Hepatocyte (in vitro differentiated cells): ENCODE measurements around the gene PACS1. TPM values are rescaled to one million over a fixed set of nuclear protein-coding genes. Genes with fewer than 3 reads are reported as not detected.

Experiments
- DNase-seq: peaks from one replicate; pipeline ENCODE4 v3.0.0-alpha.2; 2016; ENCODE audit warnings: low spot score
- H2AFZ ChIP-seq: fragments of 200-600 bp; sonication (generic); 2 replicates; pipeline ENCODE4 v1.6.0; 2016; ENCODE audit warnings: antibody characterized with exemption, mild to moderate bottlenecking
- H3K27ac ChIP-seq: fragments of 200-600 bp; sonication (generic); 2 replicates; pipeline ENCODE4 v1.5.1; 2016; ENCODE audit warnings: mild to moderate bottlenecking
- H3K27me3 ChIP-seq: fragments of 200-600 bp; sonication (generic); 2 replicates; pipeline ENCODE4 v1.6.1; 2016
- H3K36me3 ChIP-seq: fragments of 200-600 bp; sonication (generic); replicated peaks from 2 replicates; pipeline ENCODE4 v1.5.1; 2016; ENCODE audit warnings: low read depth; ENCODE audit not compliant: insufficient read depth
- H3K4me1 ChIP-seq: fragments of 200-600 bp; sonication (generic); 2 replicates; pipeline ENCODE4 v1.5.1; 2016; ENCODE audit warnings: mild to moderate bottlenecking, moderate library complexity; ENCODE audit not compliant: insufficient read depth
- H3K4me2 ChIP-seq: fragments of 200-600 bp; sonication (generic); 2 replicates; pipeline ENCODE4 v1.6.0; 2016
- H3K4me3 ChIP-seq: fragments of 200-600 bp; sonication (generic); 2 replicates; pipeline ENCODE4 v1.5.1; 2016; ENCODE audit warnings: mild to moderate bottlenecking
- H3K79me2 ChIP-seq: fragments of 200-600 bp; sonication (generic); 2 replicates; pipeline ENCODE4 v1.6.0; 2017; ENCODE audit warnings: mild to moderate bottlenecking
- H3K9me2 ChIP-seq: fragments of 200-600 bp; sonication (generic); replicated peaks from 2 replicates; pipeline ENCODE4 v1.6.0; 2017; ENCODE audit warnings: mild to moderate bottlenecking; ENCODE audit not compliant: insufficient read depth
- H3K9me3 ChIP-seq: fragments of 200-600 bp; sonication (generic); 2 replicates; pipeline ENCODE4 v1.5.1; 2016; ENCODE audit warnings: low read depth, mild to moderate bottlenecking
- H4K20me1 ChIP-seq: fragments of 200-600 bp; sonication (generic); 2 replicates; pipeline ENCODE4 v1.6.0; 2016; ENCODE audit warnings: mild to moderate bottlenecking; ENCODE audit not compliant: insufficient read depth, poor library complexity, severe bottlenecking
- EZH2 ChIP-seq: fragments of 200-600 bp; sonication (generic); IDR thresholded peaks from 2 replicates; pipeline ENCODE4 v1.6.1; 2016; ENCODE audit warnings: antibody characterized with exemption, mild to moderate bottlenecking, borderline replicate concordance
- EZH2phosphoT487 ChIP-seq: fragments of 200-600 bp; sonication (generic); IDR thresholded peaks from one replicate; pipeline ENCODE4 v1.6.1; 2018; ENCODE audit warnings: antibody characterized with exemption, mild to moderate bottlenecking, low read depth, moderate library complexity; ENCODE audit not compliant: unreplicated experiment, severe bottlenecking
- WGBS: methylation state at CpG from one replicate; pipeline ENCODE4 v1.1.6; 2016; ENCODE audit warnings: low lambda C conversion rate; ENCODE audit errors: missing lambda C conversion rate; 5-methylcytosine and 5-hydroxymethylcytosine counted together
- polyA plus RNA-seq: library from polyadenylated mRNA; unstranded; fragments of >200 nt; fragmentation: Nextera tagmentation; extraction: Ambion mirVana; gene quantifications from 2 replicates; pipeline ENCODE4 v1.2.1, GENCODE V29; 2016
- total RNA-seq: library from RNA; depleted of rRNA; stranded (reverse); fragments of >200 nt; gene quantifications from 2 replicates; pipeline ENCODE4 v1.2.3, GENCODE V29; 2014
- TF ChIP-seq, protein P1 (sequence below): fragments of 200-600 bp; sonication (generic); IDR thresholded peaks from 2 replicates; pipeline ENCODE4 v1.5.1; 2016; ENCODE audit warnings: antibody characterized with exemption, mild to moderate bottlenecking; ENCODE audit not compliant: poor library complexity

Gene PACS1
- total and polyA plus RNA-seq, 2 experiments from 2014 or later: 28.2 to 71.5 TPM

DNA sequence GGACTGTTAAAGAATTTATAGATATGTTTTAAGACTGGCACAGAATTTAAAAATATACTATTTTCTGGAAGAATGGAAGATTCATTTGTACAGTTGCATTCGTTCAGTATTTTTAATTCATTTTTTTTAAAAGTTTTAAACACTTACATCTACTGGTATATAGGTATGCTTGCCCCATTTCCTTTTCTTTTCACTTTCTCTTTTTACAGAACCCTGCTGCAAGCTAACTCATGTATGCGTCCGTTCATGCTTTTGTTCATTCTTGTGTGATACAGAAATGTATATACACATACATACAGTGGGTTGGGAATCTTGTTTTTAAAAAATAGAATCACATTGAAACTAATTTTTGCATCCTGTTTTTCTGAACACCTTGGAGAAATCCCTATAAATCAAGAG lies 31.0 kb downstream of the PACS1 start:
- Histone ChIP-seq H3K36me3 (no peaks in the 10 kb centered on the region), H4K20me1 (peaks cover 13% of the 10 kb centered on the region), H3K27ac (no peak overlapping the region)

DNA sequence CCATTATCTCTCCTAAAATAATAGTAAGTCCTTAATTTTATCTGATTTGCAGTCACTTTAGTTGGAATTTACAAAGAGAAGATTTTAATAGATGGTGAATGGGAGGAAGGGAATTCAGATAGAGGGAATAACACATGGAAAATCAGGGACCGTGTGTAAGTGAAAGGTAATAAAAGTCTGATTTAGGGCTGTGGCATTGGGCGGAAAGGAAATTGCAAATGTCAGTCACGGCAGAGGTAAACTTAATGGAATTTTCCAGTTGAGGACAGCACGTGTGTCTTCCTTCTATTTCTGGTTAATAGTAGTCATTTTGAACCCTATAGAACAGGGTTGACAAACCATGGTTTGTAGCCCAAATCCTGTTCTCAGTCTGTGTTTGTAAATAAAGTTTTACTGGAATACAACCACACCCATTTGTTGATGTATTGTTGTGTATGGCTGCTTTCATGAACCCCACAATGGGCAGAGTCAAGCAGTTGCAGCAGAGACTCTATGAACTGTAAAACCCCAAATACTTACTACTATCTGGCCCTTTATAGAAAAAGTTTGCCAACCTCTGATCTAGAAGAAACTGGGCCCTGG lies 34.1 kb downstream of the PACS1 start:
- 77% methylated on average over 4 of the region's 4 CpGs for WGBS
- Histone ChIP-seq H3K4me3 (no peak overlapping the region), H3K9me2 (no peaks in the 10 kb centered on the region), H3K4me1 (no peaks in the 10 kb centered on the region), H3K27ac (no peak overlapping the region), H3K27me3 (no peaks in the 10 kb centered on the region), H3K79me2 (peaks cover 97% of the 10 kb centered on the region), H3K9me3 (no peaks in the 10 kb centered on the region), H3K4me2 (no peak overlapping the region), H4K20me1 (peaks cover 15% of the 10 kb centered on the region), H3K36me3 (no peaks in the 10 kb centered on the region), H2AFZ (no peak overlapping the region)
- TF ChIP-seq, protein P1, sequence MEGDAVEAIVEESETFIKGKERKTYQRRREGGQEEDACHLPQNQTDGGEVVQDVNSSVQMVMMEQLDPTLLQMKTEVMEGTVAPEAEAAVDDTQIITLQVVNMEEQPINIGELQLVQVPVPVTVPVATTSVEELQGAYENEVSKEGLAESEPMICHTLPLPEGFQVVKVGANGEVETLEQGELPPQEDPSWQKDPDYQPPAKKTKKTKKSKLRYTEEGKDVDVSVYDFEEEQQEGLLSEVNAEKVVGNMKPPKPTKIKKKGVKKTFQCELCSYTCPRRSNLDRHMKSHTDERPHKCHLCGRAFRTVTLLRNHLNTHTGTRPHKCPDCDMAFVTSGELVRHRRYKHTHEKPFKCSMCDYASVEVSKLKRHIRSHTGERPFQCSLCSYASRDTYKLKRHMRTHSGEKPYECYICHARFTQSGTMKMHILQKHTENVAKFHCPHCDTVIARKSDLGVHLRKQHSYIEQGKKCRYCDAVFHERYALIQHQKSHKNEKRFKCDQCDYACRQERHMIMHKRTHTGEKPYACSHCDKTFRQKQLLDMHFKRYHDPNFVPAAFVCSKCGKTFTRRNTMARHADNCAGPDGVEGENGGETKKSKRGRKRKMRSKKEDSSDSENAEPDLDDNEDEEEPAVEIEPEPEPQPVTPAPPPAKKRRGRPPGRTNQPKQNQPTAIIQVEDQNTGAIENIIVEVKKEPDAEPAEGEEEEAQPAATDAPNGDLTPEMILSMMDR: no peak
- TF ChIP-seq EZH2 (no peak), EZH2phosphoT487 (no peak)
- no peak for DNase-seq

More for the DNA sequence above, 31.0 kb downstream of the PACS1 start:
- no peak overlapping the region for H3K4me2 ChIP-seq
- H3K79me2 ChIP-seq: peaks cover 91% of the 10 kb centered on the region
- 95% methylated on average over 3 of the region's 3 CpGs for WGBS
- DNase-seq: no peak
- no peaks in the 10 kb centered on the region for H3K9me3 ChIP-seq
- H3K4me3 ChIP-seq: no peak overlapping the region
- H3K9me2 ChIP-seq: no peaks in the 10 kb centered on the region
- TF ChIP-seq EZH2phosphoT487: no peak
- no peaks in the 10 kb centered on the region for H3K4me1 ChIP-seq
- no peak overlapping the region for H2AFZ ChIP-seq
- no peaks in the 10 kb centered on the region for H3K27me3 ChIP-seq

DNA sequence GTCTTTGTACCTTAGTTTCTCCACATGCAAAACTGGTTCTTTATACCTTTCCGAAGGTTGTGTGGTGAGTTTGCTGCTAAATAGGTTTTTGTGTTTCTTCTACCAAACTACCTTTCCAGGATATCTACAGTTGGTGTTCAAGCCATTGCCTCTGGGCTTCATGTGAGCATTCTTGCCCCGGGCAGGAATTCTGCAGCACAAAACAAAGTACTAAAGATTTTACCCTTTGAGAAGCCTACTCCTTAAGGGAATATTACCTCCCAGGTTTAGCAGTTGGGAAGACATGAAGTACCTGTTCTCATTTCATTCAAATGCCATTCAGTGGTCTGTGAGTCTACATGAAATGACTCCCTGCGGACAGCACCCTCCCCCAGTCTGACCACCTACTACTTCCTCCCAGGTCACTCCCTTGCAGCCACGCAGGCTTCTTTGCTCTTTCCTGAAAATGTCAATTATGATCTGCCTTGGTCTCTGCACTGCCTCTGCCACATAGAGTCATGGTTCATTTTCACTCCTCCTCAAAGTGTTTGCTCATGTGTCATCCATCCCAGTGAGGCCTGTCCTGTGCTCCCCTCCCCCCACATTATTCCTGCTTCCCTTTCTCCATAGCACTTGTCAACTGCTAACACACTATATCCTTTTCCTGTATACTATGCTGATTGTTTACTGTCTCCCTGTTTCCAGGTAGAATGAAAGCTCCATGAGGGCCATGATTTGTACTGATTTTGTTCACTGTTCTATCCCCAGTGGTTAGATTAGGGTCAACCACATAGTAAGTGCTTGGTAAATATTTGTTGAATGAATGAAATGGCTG lies 36.9 kb downstream of the PACS1 start:
- H2AFZ ChIP-seq: no peak overlapping the region
- no peaks in the 10 kb centered on the region for H3K36me3 ChIP-seq
- peaks cover 98% of the 10 kb centered on the region for H3K79me2 ChIP-seq
- no peaks in the 10 kb centered on the region for H3K9me3 ChIP-seq
- H3K4me1 ChIP-seq: peaks cover 1% of the 10 kb centered on the region
- 83% methylated on average over 4 of the region's 4 CpGs for WGBS
- no peak for TF ChIP-seq EZH2phosphoT487
- TF ChIP-seq, protein P1: no peak
- no peak overlapping the region for H3K27ac ChIP-seq
- DNase-seq: no peak
- peaks cover 9% of the 10 kb centered on the region for H4K20me1 ChIP-seq
- no peak overlapping the region for H3K4me3 ChIP-seq
- H3K4me2 ChIP-seq: no peak overlapping the region
- no peaks in the 10 kb centered on the region for H3K27me3 ChIP-seq
- no peaks in the 10 kb centered on the region for H3K9me2 ChIP-seq

DNA sequence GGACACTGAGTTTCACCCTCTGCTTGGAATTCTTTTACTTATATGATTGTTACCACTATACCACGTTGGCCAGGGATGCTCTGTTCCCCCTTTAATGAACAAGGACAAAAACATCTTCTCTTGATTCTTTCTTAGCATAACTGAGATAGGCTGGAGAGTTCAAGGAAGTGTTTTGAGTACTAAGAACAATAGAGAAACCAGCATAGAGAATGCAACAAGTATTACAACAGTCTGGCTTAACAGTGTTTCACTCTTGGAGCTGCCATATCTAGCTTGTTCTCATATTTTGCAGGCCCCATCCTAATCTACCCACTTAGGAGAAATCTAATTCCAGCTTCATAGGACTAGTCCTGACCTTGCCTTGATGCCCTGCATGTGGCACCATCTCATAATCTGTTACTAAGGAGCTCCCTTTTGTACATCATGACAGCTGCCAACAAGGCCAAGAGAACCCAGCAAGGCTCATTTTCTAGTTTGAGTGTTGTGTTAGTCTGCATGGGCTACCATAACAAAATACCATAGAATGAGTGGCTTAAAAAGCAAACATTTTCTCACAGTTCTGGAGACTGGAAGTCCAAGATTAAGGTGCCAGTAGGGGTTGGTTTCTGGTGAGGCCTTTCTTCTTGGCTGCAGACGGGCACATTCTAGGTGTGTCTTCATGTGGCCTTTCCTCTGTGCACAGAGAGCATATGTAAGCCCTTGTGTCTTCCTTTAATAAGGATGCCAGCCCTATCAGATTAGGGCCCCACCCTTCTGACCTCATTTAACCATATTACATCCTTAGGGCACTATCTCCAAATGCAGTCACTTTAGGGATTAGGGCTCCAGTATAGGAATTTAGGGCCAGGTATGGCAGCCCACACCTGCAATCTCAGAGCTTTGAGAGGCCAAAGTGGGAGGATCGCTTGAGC lies 37.8 kb downstream of the PACS1 start:
- H3K4me1 ChIP-seq: peaks cover 10% of the 10 kb centered on the region
- DNase-seq: no peak
- no peaks in the 10 kb centered on the region for H3K9me2 ChIP-seq
- no peak overlapping the region for H3K27ac ChIP-seq
- TF ChIP-seq EZH2phosphoT487 (no peak), EZH2 (no peak)
- TF ChIP-seq, protein P1: no peak
- H4K20me1 ChIP-seq: peaks cover 9% of the 10 kb centered on the region
- WGBS: 86% methylated on average over 3 of the region's 3 CpGs
- no peaks in the 10 kb centered on the region for H3K27me3 ChIP-seq
- peaks cover 96% of the 10 kb centered on the region for H3K79me2 ChIP-seq
- H3K4me3 ChIP-seq: no peak overlapping the region
- no peaks in the 10 kb centered on the region for H3K36me3 ChIP-seq
- no peak overlapping the region for H3K4me2 ChIP-seq
- H3K9me3 ChIP-seq: no peaks in the 10 kb centered on the region
- H2AFZ ChIP-seq: no peak overlapping the region
